Activated CD8-positive, alpha-beta T cell treated with anti-CD3 and anti-CD28 coated beads for 36 hours (primary cell): ENCODE data around the gene CAPN1. TPM values are rescaled to one million over a fixed set of nuclear protein-coding genes. Genes with fewer than 3 reads are reported as not detected.
A peak's percentile ranks its signal among the peaks of the same experiment; 100 is the strongest.
"Not testable (repeated sequence)": the region's sequence is repeated elsewhere in the genome, so short reads cannot be mapped to it uniquely, and the experiment has no call there.

Source experiments
- ATAC-seq: fragments of 200-7000 bp; cut with Tn5 transposase; one replicate; pipeline ENCODE4 v1.10.0; 2021; ENCODE audit warnings: mild to moderate bottlenecking, moderate library complexity
- CTCF ChIA-PET: fragments of 350-600 bp; sonication (Branson Sonifier 250); formaldehyde crosslinking; loops from one replicate; lab custom pipeline; 2021; ENCODE audit warnings: antibody characterized with exemption; lab: Charles Lee
- POLR2A ChIA-PET: fragments of 350-600 bp; sonication (Branson Sonifier 250); formaldehyde crosslinking; loops from one replicate; lab custom pipeline; 2021; ENCODE audit warnings: antibody characterized with exemption; lab: Charles Lee
- DNase-seq: peaks from one replicate; pipeline ENCODE4 v3.0.0-alpha.2; 2020
- H3K27ac Mint-ChIP-seq: one replicate; pipeline ENCODE4 v1.8.0; 2021; ENCODE audit warnings: mild to moderate bottlenecking, mixed read lengths
- H3K27me3 Mint-ChIP-seq: one replicate; pipeline ENCODE4 v1.8.0; 2021; ENCODE audit warnings: mixed read lengths
- H3K36me3 Mint-ChIP-seq: one replicate; pipeline ENCODE4 v1.8.0; 2021; ENCODE audit warnings: low read depth, mixed read lengths
- H3K4me1 Mint-ChIP-seq: one replicate; pipeline ENCODE4 v1.8.0; 2021; ENCODE audit warnings: low read depth, mixed read lengths
- H3K4me3 Mint-ChIP-seq: one replicate; pipeline ENCODE4 v1.8.0; 2021; ENCODE audit warnings: mild to moderate bottlenecking, moderate library complexity, mixed read lengths
- H3K9me3 Mint-ChIP-seq: one replicate; pipeline ENCODE4 v1.8.0; 2021; ENCODE audit warnings: mixed read lengths
- intact Hi-C: fragments of 100-400 bp; cut with micrococcal nuclease; formaldehyde crosslinking; loops from one replicate; pipeline ENCODE4 v1.10.0; 2022
- total RNA-seq, 2 experiments: library from RNA; stranded (reverse); gene quantifications; one replicate each; pipeline ENCODE4 v1.2.3, GENCODE V29; 2021
- TF ChIP-seq, protein P1 (sequence below): fragments of 200-600 bp; IDR thresholded peaks from one replicate; pipeline ENCODE4 v1.8.0; 2022; ENCODE audit warnings: antibody characterized with exemption, mild to moderate bottlenecking

The CAPN1 gene
- total RNA-seq, 2 experiments from 2014 or later: 72.6 to 74.7 TPM

DNA sequence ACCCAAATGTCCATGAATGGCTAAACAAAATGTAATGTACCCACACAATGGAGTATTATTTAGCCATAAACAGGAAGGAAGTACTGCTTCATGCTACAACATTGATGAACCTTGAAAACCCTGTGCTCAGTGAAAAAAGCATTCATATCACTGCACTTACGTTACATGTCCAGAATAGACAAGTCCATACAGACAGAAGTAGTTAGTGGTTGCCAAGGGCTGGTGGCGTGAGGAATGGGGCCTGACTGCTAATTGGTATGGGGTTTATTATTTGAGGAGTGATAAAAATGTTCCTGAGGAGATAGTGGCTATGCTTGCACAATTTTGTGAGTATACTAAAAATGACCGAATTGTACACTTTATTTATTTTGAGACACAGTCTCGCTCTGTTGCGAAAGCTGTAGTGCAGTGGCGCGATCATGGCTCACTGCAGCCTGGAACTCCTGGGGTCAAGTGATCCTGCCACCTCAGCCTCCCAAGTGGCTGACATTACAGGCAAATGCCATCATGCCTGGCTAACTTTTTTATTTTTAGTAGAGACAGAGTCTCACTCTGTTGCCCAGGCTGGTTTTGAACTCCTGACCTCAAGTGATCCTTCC, 39.7 kb upstream of the CAPN1 start:
- intact Hi-C loops: no loop called here
- no peak overlapping the region for H3K27ac Mint-ChIP-seq
- H3K36me3 Mint-ChIP-seq: no peaks in the 10 kb centered on the region
- CTCF ChIA-PET: no interaction called here
- ATAC-seq (no peak), DNase-seq (no peak)
- peaks cover 5% of the 10 kb centered on the region for H3K4me1 Mint-ChIP-seq
- no peaks in the 10 kb centered on the region for H3K9me3 Mint-ChIP-seq
- POLR2A ChIA-PET: interaction anchor here (0.6 kb wide), 1 partner anchor 307 kb away, joined by 3 read pairs; no protein-coding TSS in a partner anchor
- no peaks in the 10 kb centered on the region for H3K27me3 Mint-ChIP-seq
- TF ChIP-seq, protein P1, sequence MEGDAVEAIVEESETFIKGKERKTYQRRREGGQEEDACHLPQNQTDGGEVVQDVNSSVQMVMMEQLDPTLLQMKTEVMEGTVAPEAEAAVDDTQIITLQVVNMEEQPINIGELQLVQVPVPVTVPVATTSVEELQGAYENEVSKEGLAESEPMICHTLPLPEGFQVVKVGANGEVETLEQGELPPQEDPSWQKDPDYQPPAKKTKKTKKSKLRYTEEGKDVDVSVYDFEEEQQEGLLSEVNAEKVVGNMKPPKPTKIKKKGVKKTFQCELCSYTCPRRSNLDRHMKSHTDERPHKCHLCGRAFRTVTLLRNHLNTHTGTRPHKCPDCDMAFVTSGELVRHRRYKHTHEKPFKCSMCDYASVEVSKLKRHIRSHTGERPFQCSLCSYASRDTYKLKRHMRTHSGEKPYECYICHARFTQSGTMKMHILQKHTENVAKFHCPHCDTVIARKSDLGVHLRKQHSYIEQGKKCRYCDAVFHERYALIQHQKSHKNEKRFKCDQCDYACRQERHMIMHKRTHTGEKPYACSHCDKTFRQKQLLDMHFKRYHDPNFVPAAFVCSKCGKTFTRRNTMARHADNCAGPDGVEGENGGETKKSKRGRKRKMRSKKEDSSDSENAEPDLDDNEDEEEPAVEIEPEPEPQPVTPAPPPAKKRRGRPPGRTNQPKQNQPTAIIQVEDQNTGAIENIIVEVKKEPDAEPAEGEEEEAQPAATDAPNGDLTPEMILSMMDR: no peak
- no peak overlapping the region for H3K4me3 Mint-ChIP-seq

DNA sequence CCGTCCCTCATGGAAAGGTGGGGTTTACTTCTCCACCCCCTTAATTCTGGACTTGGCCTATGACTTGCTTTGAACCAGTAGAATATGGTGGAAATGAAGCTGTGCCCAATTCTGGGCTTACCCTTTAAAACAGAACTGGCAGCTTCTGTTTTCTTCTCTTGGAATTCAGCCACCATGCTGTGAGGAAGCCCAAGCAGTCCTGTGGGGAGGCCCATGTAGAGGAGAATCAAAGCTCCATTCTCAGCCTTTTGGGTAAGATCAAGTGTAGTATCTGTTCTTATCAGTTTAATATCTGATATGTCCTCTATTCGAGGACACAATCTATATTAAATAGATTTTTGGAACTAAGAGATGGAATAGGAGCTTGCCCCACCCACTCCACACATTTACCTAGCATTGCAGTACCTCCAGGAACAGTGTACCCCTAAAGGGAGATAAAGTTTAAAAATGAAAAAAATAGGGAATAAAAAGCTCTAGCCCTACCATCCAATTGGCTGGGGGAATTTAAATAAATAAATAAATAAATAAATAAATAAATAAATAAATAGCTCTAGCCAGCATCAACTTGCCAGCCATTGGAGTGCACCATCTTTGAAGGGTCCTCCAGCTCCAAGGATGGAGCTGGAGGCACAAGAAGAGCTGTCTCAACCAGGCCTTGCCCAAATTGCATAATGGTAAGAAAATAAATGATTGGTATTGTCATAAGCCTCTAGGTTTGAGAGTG, 34.2 kb upstream of the CAPN1 start:
- Mint-ChIP-seq H3K36me3 (no peaks in the 10 kb centered on the region), H3K4me3 (no peak overlapping the region), H3K4me1 (no peaks in the 10 kb centered on the region), H3K27me3 (no peaks in the 10 kb centered on the region), H3K27ac (no peak overlapping the region), H3K9me3 (no peaks in the 10 kb centered on the region)
- TF ChIP-seq, protein P1: no peak
- DNase-seq (no peak), ATAC-seq (no peak)
- POLR2A ChIA-PET: interaction anchor here (1.3 kb wide), 1 partner anchor 12 kb away, joined by 10 read pairs; no protein-coding TSS in a partner anchor
- intact Hi-C loops: no loop called here
- CTCF ChIA-PET: interaction anchor here (0.9 to 1.5 kb wide), 3 partner anchors 11 to 168 kb away, joined by 3 to 4 read pairs (median 4); partner anchors contain the start of gene CDC42EP2

DNA sequence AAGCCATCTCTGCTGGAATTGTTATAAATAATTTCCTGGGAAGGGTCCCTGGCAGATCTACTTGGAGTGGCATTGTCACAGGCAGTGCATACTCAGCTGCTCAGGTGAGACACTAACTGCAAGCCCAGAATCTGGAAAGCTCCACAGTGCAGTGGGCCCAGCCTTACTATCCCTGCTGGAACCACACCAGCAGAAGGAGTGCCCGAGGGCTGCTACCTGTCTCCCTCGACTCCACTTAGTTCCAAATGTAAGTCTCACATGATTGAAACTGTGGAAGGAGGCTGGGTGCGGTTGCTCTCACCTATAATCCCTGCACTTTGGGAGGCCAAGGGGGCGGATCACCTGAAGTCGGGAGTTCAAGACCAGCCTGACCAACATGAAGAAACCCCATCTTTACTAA, 33.1 kb upstream of the CAPN1 start:
- ATAC-seq (no peak), DNase-seq (no peak)
- Mint-ChIP-seq H3K4me3 (no peak overlapping the region), H3K27me3 (no peaks in the 10 kb centered on the region), H3K27ac (no peak overlapping the region), H3K36me3 (no peaks in the 10 kb centered on the region), H3K9me3 (no peaks in the 10 kb centered on the region), H3K4me1 (no peaks in the 10 kb centered on the region)
- ChIA-PET POLR2A (no interaction called here), CTCF (interaction anchor here (1.5 kb wide), 1 partner anchor 12 kb away, joined by 4 read pairs; no protein-coding TSS in a partner anchor)
- intact Hi-C loops: no loop called here
- TF ChIP-seq, protein P1: no peak

DNA sequence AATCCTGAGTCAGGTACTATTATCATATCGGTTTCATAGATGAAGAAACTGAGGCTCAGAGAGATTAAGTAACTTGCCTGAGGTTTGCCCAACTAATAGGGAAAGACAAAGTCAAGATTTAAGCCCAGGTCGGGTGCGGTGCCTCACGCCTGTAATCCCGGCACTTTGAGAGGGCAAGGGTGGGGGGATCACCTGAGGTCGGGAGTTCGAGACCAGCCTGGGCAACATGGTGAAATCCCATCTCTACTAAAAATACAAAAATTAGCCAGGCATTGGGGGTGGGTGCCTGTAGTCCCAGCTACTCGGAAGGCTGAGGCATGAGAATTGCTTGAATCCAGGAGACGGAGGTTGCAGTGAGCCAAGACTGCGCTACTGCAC, 31.6 kb upstream of the CAPN1 start:
- H3K9me3 Mint-ChIP-seq, intact Hi-C loops, H3K27me3 Mint-ChIP-seq, H3K4me1 Mint-ChIP-seq, H3K4me3 Mint-ChIP-seq, ATAC-seq, POLR2A ChIA-PET, H3K36me3 Mint-ChIP-seq, H3K27ac Mint-ChIP-seq, CTCF ChIA-PET, DNase-seq: not testable (repeated sequence)

DNA sequence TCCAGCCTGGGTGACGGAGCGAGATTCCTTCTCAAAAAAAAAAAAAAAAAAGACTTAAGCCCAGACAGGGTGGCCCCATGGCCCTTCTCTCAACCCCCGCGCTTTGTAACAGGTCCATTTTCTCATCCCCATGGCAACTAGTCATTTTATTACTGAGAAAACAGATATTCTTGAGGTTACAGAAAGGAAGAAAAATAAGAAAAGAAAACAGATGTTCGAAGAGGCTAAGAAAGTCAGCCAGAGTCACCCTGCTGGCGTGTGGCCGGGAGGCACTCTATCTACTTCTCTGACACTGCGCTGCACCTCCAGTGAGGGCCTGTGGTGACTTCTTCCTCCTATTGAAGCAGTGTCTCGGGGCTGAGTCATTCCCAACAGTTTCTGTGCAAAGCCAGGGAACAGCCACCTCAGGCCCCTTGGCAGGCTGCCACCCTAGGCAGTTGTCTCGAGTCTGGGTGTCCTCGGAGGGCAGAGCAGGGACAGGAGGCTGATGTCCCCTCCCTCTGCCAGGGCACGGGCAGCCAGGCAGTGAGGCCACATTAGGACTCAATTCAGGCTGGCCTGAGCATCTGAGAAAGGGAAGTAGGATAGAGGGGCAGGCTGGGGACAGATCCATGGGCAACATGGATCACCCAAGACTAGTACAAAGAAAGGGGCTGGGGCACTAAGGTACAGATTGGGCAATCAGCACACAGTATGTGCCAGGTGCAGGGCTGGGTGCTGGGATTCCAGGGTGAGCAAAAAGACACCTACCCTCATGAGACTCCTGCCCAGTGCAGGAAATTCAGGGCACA, 31.0 kb upstream of the CAPN1 start:
- DNase-seq (peak; percentile 56), ATAC-seq (peak; percentile 76)
- H3K27ac Mint-ChIP-seq: no peak overlapping the region
- ChIA-PET CTCF (interaction anchor here (0.9 kb wide), 1 partner anchor 15 kb away, joined by 3 read pairs; no protein-coding TSS in a partner anchor), POLR2A (no interaction called here)
- intact Hi-C loops: no loop called here
- no peaks in the 10 kb centered on the region for H3K4me1 Mint-ChIP-seq
- H3K4me3 Mint-ChIP-seq: no peak overlapping the region
- TF ChIP-seq, protein P1: no peak
- H3K36me3 Mint-ChIP-seq: no peaks in the 10 kb centered on the region
- H3K27me3 Mint-ChIP-seq: no peaks in the 10 kb centered on the region
- no peaks in the 10 kb centered on the region for H3K9me3 Mint-ChIP-seq
